HL-60/S4 treated with phorbol 12-myristate 13-acetate at 8.2 ng/mL for 4 days and 3 days (cell line): ENCODE measurements around the gene PCSK9.
"Not testable (repeated sequence)": the region's sequence is repeated elsewhere in the genome, so short reads cannot be mapped to it uniquely, and the experiment has no call there.

Experiments used
- in situ Hi-C: fragments of 300-500 bp; cut with MboI; formaldehyde crosslinking; loops from 2 replicates; pipeline ENCODE4 v1.15.0; 2022; ENCODE audit warnings: low sequenced_read_pairs

The PCSK9 gene

DNA sequence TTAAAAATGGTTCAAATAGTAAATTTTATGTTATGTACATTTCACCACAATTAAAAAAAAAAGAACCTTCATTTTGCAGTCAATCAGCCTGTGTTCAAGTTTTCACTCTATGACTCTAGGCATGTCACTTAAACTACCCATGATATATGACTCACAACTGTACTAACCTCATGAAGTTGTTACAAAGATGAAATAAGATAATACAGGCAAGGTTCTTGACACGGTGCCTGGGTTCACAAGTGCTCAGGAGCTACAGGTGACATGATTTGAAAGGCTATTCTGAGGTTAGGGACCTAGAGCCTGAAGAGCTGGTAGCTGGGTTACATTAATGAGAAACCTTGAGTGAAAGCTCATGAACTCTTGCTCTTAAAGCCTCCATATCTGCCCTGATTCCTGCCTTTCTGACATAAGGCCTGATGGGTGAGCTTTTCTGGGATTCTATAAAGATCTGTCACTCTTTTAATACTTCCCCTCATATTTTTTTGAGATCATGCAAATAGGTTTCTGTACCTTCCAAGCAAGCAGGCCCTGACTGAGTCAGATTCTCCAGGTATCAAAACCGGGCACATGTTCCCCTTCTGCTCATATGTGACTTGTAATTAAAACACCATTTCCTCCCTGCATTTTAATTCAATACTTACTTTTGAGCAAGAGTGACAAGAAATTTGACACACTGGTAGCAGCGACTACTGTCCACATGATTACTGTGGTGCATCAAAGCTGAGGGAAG is 34.0 kb downstream of the PCSK9 start:
- in situ Hi-C loops = no loop called here

DNA sequence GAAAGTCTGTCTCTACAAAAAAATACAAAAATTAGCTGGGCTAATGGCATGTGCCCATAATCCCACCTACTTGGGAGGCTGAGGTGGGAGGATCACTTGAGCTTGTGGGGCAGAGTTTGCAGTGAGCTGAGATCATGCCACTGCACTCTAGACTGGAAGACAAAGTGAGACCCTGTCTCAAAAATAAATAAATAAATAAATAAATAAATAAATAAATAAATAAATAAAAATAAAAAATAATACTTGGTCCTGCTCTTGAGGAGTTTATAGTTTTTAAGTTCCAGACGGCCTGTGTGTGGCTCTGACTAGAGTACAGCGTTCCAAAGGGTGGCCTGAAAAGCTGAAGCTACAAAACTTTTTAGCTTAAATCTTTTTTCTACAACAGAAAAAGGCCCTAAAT is 35.1 kb downstream of the PCSK9 start:
- in situ Hi-C loops = no loop called here

GRCh38 chr1:55076356-55076755 is 37.0 kb downstream of the PCSK9 start:
- in situ Hi-C loops = no loop called here

- in situ Hi-C loops = no loop called here
Measured at GRCh38 chr1:55078470-55078869, 39.1 kb downstream of the PCSK9 start.

DNA sequence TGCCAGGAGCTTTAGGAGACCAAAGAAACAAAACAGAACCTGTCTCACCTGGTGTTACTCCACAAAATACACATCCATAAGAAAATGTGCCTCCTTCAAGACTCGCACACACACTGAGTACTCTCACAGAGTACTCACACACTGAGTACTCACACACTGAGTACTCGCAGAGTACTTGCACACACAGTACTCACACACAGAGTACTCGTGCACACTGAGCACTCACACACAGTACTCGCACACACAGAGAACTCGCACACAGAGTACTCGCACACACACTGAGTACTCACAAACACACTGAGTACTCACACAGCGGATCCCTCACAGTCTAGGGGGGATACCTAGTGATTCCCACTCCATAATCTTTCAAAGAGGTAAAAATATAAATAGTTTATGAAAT is 40.3 kb downstream of the PCSK9 start:
- in situ Hi-C loops = no loop called here

GRCh38 chr1:55081188-55081904 is 42.0 kb downstream of the PCSK9 start:
- in situ Hi-C loops = no loop called here

DNA sequence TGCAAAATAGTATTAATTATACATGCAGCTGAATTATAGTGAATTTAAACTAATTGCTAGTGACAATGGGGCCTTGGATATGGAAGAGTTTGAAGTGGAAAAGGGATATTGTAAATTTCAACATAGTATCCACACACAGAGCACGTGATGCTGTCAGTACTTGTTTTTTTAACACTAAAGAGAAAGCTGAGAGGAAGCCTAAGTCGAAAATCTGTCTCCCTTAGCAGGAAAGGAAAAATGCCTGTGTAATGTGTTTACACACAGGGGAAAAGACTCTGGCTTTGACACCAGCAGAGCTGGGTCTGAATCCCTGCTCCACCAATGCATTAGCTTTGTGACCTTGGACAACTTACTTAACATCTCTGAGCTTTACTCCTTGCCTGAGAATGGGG is 42.6 kb downstream of the PCSK9 start:
- in situ Hi-C loops = no loop called here

DNA sequence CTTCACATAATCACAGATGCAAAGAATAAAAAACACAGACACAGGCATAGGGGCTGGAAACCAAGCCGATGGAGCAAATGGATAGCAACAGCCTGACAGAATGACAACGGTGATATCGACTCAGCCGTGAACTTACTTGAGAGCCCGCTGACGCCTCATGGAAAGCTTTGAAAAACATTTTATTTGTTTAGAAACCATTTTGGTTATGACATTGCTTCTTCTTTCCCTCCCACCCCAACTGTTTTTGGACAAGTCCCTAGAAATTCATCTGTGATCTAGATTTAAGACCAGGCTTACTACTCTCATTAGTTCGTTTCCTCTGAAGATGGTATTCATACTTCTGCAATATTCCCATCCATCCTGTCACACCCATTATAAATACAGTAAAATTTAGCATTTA is 44.9 kb downstream of the PCSK9 start:
- in situ Hi-C loops = no loop called here

DNA sequence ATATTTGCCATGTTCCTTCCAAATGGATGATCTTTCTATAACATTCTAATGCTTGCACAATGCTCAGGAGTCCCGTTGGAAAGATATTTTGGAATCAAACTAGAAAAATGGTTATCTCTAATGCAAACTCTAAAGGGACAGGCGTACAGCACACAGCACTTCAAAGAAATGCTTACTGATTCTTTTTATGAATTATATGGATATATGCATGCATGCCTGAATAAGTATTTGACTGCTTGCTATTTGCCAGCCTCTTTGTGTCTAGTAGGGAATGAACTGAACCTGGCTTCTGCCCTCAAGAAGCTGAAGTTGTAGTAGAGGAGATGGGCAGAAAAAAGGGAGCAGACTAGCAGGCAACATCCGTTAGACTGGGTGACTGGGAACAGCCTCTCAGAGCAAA is 48.1 kb downstream of the PCSK9 start:
- in situ Hi-C loops = no loop called here

DNA sequence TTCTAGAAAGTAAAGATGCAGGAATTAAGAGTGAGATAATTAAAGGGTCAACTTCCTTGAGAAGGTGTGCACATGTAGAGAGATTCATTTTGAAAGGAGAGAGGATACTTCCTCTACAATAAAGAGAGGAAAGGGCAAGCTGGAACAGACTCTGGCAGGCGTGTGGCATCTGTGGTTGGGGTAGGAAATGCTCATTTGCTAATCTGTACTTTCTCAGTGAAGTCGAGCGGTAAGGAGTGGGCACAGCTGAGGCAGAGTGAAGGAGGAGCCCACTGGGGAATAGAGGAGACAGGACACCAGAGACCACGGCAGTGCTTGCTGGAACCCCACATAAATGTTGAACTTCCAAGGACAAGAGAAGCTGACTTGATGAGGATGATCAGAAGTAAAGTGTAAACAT is 49.1 kb downstream of the PCSK9 start:
- in situ Hi-C loops = no loop called here

GRCh38 chr1:55089683-55090082 is 50.3 kb downstream of the PCSK9 start:
- in situ Hi-C loops = no loop called here

DNA sequence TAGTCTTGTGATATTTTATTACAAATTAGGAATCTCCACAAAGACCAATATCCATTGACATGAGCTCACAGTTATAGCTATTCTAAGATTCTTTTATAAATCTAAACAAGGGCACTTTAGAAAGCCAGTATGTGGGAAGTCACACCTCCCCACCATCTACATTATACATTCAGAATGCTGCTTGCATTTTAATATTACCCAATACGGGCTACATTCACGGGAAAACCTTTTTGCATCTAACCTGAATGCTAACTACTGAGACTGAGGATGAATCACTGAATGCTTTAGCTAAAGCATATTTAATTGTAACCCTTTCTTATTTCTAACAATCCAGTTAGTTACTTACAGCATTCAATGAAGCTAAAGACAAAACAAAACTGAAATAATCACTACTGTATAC is 53.1 kb downstream of the PCSK9 start:
- in situ Hi-C loops = no loop called here

DNA sequence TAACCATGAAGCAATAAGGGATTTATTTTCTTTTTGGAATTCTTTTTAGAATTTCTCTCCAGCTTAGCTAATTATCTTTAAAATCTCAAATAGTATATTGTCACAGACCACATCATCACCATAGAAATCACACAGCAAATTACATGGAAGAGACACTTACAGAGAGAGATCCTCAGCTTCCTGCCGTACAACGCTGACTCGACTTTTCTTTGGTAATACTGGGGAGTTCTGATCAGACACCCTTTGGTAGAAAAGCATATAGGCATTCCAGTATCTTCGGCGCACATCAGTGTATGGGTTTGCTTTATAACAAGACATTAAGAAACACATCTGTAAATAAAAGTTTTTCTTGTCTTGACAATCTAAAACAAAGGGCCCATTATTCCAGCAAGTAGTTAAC is 55.7 kb downstream of the PCSK9 start:
- in situ Hi-C loops = no loop called here

DNA sequence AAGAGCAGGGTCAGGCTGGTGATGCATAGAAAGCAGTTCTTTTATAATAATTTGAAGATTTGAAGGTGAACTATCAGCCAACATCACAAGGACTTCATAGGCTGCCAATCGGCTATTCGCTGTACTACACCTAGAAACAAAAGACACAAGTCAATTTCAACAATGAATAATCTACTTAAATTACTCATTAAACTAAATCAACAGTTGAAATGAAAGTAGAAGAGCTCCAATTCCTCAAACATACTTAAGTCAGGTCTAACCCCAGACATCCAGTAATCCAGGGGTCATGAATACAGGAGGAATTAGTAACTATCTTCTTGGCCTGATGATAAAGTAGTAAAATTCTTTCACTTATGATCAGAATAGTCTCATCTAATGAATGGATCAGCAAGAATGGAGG is 64.5 kb downstream of the PCSK9 start:
- in situ Hi-C loops = no loop called here

DNA sequence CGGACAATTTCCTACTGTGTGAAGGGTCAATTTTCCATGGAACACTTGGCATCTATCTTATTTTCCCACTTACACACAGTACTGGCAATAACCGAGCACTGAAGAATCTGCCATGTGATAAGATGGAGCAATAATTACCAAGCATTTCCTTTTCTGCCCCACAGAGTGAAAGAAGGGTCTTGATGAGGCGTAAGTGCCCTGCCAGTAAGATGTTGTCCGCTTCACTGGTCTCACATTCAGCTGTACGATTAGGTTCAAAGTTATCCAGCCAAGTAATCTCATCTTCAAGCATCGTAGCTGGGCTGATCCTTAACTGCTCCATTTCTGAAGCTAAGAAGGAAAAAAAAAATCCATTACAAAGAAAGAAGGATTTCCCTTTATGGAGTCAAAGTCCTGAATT is 67.8 kb downstream of the PCSK9 start:
- in situ Hi-C loops = no loop called here

DNA sequence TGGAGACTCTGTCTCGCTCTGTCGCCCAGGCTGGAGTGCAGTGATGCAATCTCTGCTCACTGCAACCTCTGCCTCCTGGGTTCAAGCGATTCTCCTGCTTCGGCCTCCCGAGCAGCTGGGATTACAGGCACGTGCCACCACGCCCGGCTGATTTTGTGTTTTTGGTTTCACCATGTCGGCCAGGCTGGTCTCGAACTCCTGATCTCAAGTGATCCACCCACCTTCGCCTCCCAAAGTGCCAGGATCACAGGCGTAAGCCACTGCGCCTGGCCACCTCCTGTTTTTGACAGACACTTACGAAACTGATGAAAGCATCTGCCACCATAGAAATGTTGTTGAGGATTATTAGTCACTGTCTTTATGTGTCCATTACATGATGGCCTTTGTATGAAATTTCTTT is 69.7 kb downstream of the PCSK9 start:
- in situ Hi-C loops = not testable (repeated sequence)
